IMR-90 (cell line): ENCODE data around the gene ZNF296. TPM values are rescaled to one million over a fixed set of nuclear protein-coding genes. Genes with fewer than 3 reads are reported as not detected.
A peak's percentile ranks its signal among the peaks of the same experiment; 100 is the strongest.

Experiments
- ATAC-seq: fragments of 200-7000 bp; cut with Tn5 transposase; 2 replicates; pipeline ENCODE4 v1.9.1; 2020; ENCODE audit warnings: low read depth, mild to moderate bottlenecking, moderate library complexity
- BruUV-seq: library from RNA; stranded (reverse); fragments of 400-500 nt; replicated peaks from 2 replicates; lab custom pipeline; 2021; lab: Mats Ljungman, UMichigan
- CTCF ChIA-PET: fragments of 300-600 bp; formaldehyde crosslinking; extraction: SDS; loops from one replicate; lab custom pipeline; 2021; ENCODE audit warnings: antibody characterized with exemption; lab: Yijun Ruan, JAX
- POLR2A ChIA-PET: fragments of 300-600 bp; sonication (Branson Sonifier 250); formaldehyde crosslinking; loops from one replicate; lab custom pipeline; 2022; ENCODE audit warnings: antibody characterized with exemption; ENCODE audit not compliant: unreplicated experiment; lab: Charles Lee
- DNase-seq: peaks from one replicate; pipeline ENCODE4 v3.0.0; 2013
- H2AFZ ChIP-seq: replicated peaks from 2 replicates; pipeline ENCODE3; 2013; ENCODE audit warnings: low read length, mild to moderate bottlenecking; ENCODE audit not compliant: poor library complexity
- H2AK5ac ChIP-seq: 2 replicates; pipeline ENCODE4 v1.6.1; 2013; ENCODE audit warnings: low read depth, low read length, inconsistent platforms
- H2AK9ac ChIP-seq: replicated peaks from 2 replicates; pipeline ENCODE3; 2013; ENCODE audit warnings: mild to moderate bottlenecking, low read depth, low read length, moderate library complexity; ENCODE audit not compliant: poor library complexity
- H2BK120ac ChIP-seq: 2 replicates; pipeline ENCODE4 v1.6.1; 2013; ENCODE audit warnings: low read depth, low read length, inconsistent platforms
- H2BK15ac ChIP-seq: 3 replicates; pipeline ENCODE4 v1.6.1; 2013; ENCODE audit warnings: low read depth, low read length, inconsistent platforms
- H2BK20ac ChIP-seq: 2 replicates; pipeline ENCODE4 v1.6.1; 2013; ENCODE audit warnings: low read depth, mild to moderate bottlenecking, inconsistent platforms, low read length, moderate library complexity
- H2BK5ac ChIP-seq: 2 replicates; pipeline ENCODE4 v1.6.1; 2013; ENCODE audit warnings: mild to moderate bottlenecking, low read depth, low read length, inconsistent platforms; ENCODE audit not compliant: poor library complexity, severe bottlenecking
- H3K14ac ChIP-seq: replicated peaks from 2 replicates; pipeline ENCODE4 v1.6.1; 2013; ENCODE audit warnings: low read depth, low read length, inconsistent platforms
- H3K18ac ChIP-seq: 2 replicates; pipeline ENCODE4 v1.6.1; 2013; ENCODE audit warnings: low read depth, low read length, control low read depth
- H3K23ac ChIP-seq: 2 replicates; pipeline ENCODE4 v1.6.1; 2013; ENCODE audit warnings: low read depth, low read length, inconsistent platforms
- H3K27ac ChIP-seq: 2 replicates; pipeline ENCODE4 v1.5.1; 2013; ENCODE audit warnings: mild to moderate bottlenecking, control low read depth, low read length; ENCODE audit not compliant: insufficient read depth
- H3K27me3 ChIP-seq: 2 replicates; pipeline ENCODE4 v1.6.1; 2013; ENCODE audit warnings: low read length; ENCODE audit not compliant: control insufficient read depth, insufficient read depth
- H3K36me3 ChIP-seq: 2 replicates; pipeline ENCODE4 v1.6.1; 2013; ENCODE audit warnings: low read length, mixed read lengths; ENCODE audit not compliant: control insufficient read depth, insufficient read depth
- H3K4ac ChIP-seq: 2 replicates; pipeline ENCODE4 v1.6.1; 2013; ENCODE audit warnings: low read depth, low read length, inconsistent platforms
- H3K4me1 ChIP-seq: 2 replicates; pipeline ENCODE4 v1.6.1; 2013; ENCODE audit warnings: low read length, mixed read lengths; ENCODE audit not compliant: control insufficient read depth, insufficient read depth
- H3K4me2 ChIP-seq: 2 replicates; pipeline ENCODE4 v1.6.1; 2013; ENCODE audit warnings: low read depth, mild to moderate bottlenecking, control low read depth, low read length, moderate library complexity
- H3K4me3 ChIP-seq: 2 replicates; pipeline ENCODE4 v1.5.1; 2013; ENCODE audit warnings: low read depth, mild to moderate bottlenecking, control low read depth, low read length, moderate library complexity; ENCODE audit not compliant: insufficient read depth
- H3K56ac ChIP-seq: 2 replicates; pipeline ENCODE4 v1.6.1; 2013; ENCODE audit warnings: low read length, inconsistent platforms; ENCODE audit not compliant: insufficient read depth; ENCODE audit errors: extremely low read depth
- H3K79me1 ChIP-seq, 2 experiments: 2 replicates each; pipeline ENCODE4 v1.6.1; 2013; ENCODE audit warnings: low read length in 2 of 2, inconsistent platforms in 1 of 2, low read depth in 1 of 2
- H3K9ac ChIP-seq: 2 replicates; pipeline ENCODE4 v1.6.1; 2013; ENCODE audit warnings: low read depth, low read length, control low read depth
- H3K9me1 ChIP-seq: 2 replicates; pipeline ENCODE4 v1.6.1; 2013; ENCODE audit warnings: low read length, inconsistent platforms; ENCODE audit not compliant: insufficient read depth
- H3K9me3 ChIP-seq: 2 replicates; pipeline ENCODE4 v1.6.1; 2013; ENCODE audit warnings: low read length; ENCODE audit not compliant: control insufficient read depth, insufficient read depth
- H4K20me1 ChIP-seq: 2 replicates; pipeline ENCODE4 v1.6.1; 2013; ENCODE audit warnings: low read length, inconsistent platforms; ENCODE audit not compliant: insufficient read depth
- H4K5ac ChIP-seq: 2 replicates; pipeline ENCODE4 v1.6.1; 2013; ENCODE audit warnings: mild to moderate bottlenecking, low read depth, low read length, control low read depth
- H4K8ac ChIP-seq, 2 experiments: 2 replicates each; pipeline ENCODE4 v1.6.1; 2013; ENCODE audit warnings: low read depth in 2 of 2, low read length in 2 of 2, control low read depth in 1 of 2, inconsistent platforms in 1 of 2
- H4K91ac ChIP-seq: 2 replicates; pipeline ENCODE4 v1.6.1; 2013; ENCODE audit warnings: low read depth, low read length, inconsistent platforms; ENCODE audit not compliant: insufficient read depth
- MAZ ChIP-seq: IDR thresholded peaks from 2 replicates; pipeline ENCODE4 v1.6.1; 2012; ENCODE audit warnings: low read depth, mild to moderate bottlenecking, low read length, improper control_type of control experiment, moderate library complexity, borderline replicate concordance
- MXI1 ChIP-seq: IDR thresholded peaks from 2 replicates; pipeline ENCODE4 v1.6.1; 2012; ENCODE audit warnings: low read depth, mild to moderate bottlenecking, low read length, moderate library complexity, borderline replicate concordance
- POLR2A ChIP-seq: IDR thresholded peaks from 2 replicates; pipeline ENCODE4 v1.6.1; 2012; ENCODE audit warnings: mild to moderate bottlenecking, low read depth, low read length
- RFX5 ChIP-seq: IDR thresholded peaks from 2 replicates; pipeline ENCODE4 v1.8.0; 2012; ENCODE audit warnings: low read depth, mild to moderate bottlenecking, low read length, moderate library complexity
- WGBS, 2 experiments: methylation state at CpG; one replicate each; pipeline versions ENCODE4 v1.1.5 to v1.1.7; 2013; ENCODE audit warnings: missing lambda C conversion rate in 2 of 2; ENCODE audit not compliant: insufficient read length in 1 of 2; ENCODE audit errors: extremely low coverage in 2 of 2; 5-methylcytosine and 5-hydroxymethylcytosine counted together
- dilution Hi-C: fragments of 300-500 bp; cut with HindIII; formaldehyde crosslinking; loops from one replicate; pipeline ENCODE4 v1.14.3; 2018; ENCODE audit warnings: low sequenced_read_pairs; ENCODE audit not compliant: unreplicated experiment
- in situ Hi-C: fragments of 300-500 bp; cut with MboI; formaldehyde crosslinking; loops from 3 replicates; pipeline ENCODE4 v1.14.3; 2019; ENCODE audit warnings: low sequenced_read_pairs, inconsistent platforms, mixed read lengths
- intact Hi-C: fragments of 100-400 bp; cut with micrococcal nuclease; formaldehyde crosslinking; loops from 2 replicates; pipeline ENCODE4 v1.10.0; 2022
- polyA plus RNA-seq, 3 experiments: library from polyadenylated mRNA; depleted of rRNA; stranded (reverse); fragments of >200 nt; gene quantifications; 2 replicates each; pipeline ENCODE4 v1.2.3, GENCODE V29; 2012; ENCODE audit warnings: low replicate concordance in 1 of 3
- total RNA-seq: library from RNA; depleted of rRNA; stranded (reverse); fragments of >200 nt; gene quantifications from 2 replicates; pipeline ENCODE4 v1.2.3, GENCODE V29; 2012
- TF ChIP-seq, protein P1 (sequence below): fragments of 150-350 bp; IDR thresholded peaks from 2 replicates; pipeline ENCODE4 v1.6.1; 2017; ENCODE audit warnings: mild to moderate bottlenecking, antibody characterized with exemption, low read length, low read depth

The ZNF296 gene
- total and polyA plus RNA-seq, 2 of the 4 experiments (the other 2 are of a cell fraction) = 0.10 TPM; not detected in 1

DNA sequence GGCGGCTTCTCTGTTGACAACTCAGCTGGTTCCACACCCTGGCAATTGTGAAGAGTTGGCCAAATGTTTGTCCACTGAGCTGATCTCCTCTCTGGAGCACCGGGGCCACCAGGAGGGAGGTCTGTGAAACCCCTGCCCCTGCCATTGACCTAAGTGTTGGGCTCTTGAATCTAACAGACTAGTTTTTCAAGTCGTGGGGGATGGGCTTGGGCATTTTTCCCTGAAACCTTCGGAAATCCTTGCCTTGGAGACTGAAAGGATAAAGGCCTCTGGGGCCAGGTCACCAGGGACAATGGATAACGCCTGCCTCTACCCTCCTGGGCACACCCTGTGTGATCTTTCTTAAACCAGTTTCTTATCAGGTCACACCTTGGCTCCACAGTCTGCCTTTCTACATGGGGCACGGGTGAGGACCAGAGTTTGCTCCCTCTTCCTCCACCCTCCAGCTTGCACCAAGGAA is 3.7 kb upstream of the ZNF296 start:
- no TSS peak for BruUV-seq
- Histone ChIP-seq H3K9ac (peak overlapping the region; percentile 95), H3K4me3 (peak overlapping the region; percentile 99), H2BK5ac (no peak overlapping the region), H3K56ac (peak overlapping the region; percentile 58; the same call in 1 of the 2 replicates), H3K9me1 (peaks cover 15% of the 10 kb centered on the region), H3K27ac (peak overlapping the region; percentile 93), H3K23ac (peak overlapping the region; percentile 92; the same call in 1 of the 2 replicates), H2AK5ac (peak overlapping the region; percentile 52; the same call in 1 of the 2 replicates), H2BK120ac (no peak overlapping the region), H2BK20ac (no peak overlapping the region), H2AK9ac (peak overlapping the region; percentile 94), H3K4me1 (peaks cover 5% of the 10 kb centered on the region; the same call in 1 of the 2 replicates), H4K91ac (no peak overlapping the region), H3K9me3 (no peaks in the 10 kb centered on the region), H4K20me1 (no peaks in the 10 kb centered on the region), H4K8ac (peak overlapping the region; percentile 96 to 99; a peak in 3 of 4 replicates), H3K4ac (peak overlapping the region; percentile 96), H3K27me3 (no peaks in the 10 kb centered on the region), H3K36me3 (peaks cover 8% of the 10 kb centered on the region), H2BK15ac (no peak overlapping the region), H3K79me1 (peaks cover 18 to 47% of the 10 kb centered on the region in 2 experiments), H3K18ac (no peak overlapping the region), H3K4me2 (peak overlapping the region; percentile 92), H4K5ac (0 out of 2 replicates have a peak overlapping the region, but pooled peaks have one; percentile 4), H3K14ac (peak overlapping the region; percentile 98), H2AFZ (peak overlapping the region; percentile 100)
- WGBS, 2 experiments = 0% methylated on average over 3 of the region's 6 CpGs; no CpG with 5 or more reads in 1 of the 2 experiments
- TF ChIP-seq POLR2A (no peak), MXI1 (no peak), RFX5 (no peak), MAZ (no peak)
- TF ChIP-seq, protein P1, sequence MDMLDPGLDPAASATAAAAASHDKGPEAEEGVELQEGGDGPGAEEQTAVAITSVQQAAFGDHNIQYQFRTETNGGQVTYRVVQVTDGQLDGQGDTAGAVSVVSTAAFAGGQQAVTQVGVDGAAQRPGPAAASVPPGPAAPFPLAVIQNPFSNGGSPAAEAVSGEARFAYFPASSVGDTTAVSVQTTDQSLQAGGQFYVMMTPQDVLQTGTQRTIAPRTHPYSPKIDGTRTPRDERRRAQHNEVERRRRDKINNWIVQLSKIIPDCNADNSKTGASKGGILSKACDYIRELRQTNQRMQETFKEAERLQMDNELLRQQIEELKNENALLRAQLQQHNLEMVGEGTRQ = no peak
- POLR2A ChIA-PET = no interaction called here
- CTCF ChIA-PET = no interaction called here
- dilution Hi-C loops = no loop called here
- intact Hi-C loops = no loop called here
- in situ Hi-C loops = no loop called here
- no peak for DNase-seq
- ATAC-seq = no peak
